ENCODE measurements around the gene ELP2.

Gene ELP2

DNA sequence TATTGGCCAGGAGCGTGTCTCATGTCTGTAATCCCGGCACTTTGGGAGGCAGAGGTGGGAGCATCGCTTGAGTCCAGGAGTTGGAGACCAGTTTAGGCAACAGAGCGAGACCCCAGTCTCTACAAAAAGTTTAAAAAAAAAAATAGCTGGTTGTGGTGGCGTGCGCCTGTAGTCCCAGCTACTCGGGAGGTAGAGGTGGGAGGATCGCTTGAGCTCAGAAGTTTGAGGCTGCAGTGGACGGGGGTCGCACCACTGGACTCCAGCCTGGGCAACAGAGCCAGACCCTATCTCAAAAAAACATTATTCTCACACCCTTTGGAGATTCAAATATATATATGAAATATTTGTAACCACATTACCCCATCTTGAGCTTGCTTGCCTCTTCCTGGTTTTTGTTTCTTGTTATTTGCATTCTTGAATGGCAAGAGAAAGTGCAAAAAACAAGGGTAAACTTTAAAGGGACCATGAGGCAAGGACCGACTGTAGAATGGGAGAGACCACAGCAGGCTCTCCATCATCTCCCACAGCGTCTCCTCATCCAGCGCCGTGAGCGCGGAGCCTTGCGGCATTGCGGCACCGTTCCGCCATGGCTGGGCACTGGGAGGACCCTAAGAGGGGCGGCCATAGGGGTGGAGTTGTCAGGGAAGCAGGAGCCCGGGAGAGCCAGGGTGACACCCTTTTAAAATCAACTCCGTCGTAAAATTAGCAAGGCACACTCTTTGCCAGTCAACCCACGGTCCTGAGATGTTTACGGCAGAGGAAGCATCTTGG, 1.4 kb downstream of the ELP2 start:
- H3K27ac ChIP-seq = no peak overlapping the region
- no peaks in the 10 kb centered on the region for H3K36me3 ChIP-seq
- no peaks in the 10 kb centered on the region for H3K27me3 ChIP-seq
- no peak overlapping the region for H3K4me3 ChIP-seq (ENCODE audit: low read depth in 1 of 2, low read length in 1 of 2)
- H3K9me3 ChIP-seq = no peaks in the 10 kb centered on the region
- H3K4me1 ChIP-seq (ENCODE audit: control insufficient read depth in 1 of 2, insufficient read depth in 1 of 2, low read depth in 1 of 2, low read length in 1 of 2) = peaks cover 20 to 24% of the 10 kb centered on the region in 2 experiments
- TF ChIP-seq, protein P1, sequence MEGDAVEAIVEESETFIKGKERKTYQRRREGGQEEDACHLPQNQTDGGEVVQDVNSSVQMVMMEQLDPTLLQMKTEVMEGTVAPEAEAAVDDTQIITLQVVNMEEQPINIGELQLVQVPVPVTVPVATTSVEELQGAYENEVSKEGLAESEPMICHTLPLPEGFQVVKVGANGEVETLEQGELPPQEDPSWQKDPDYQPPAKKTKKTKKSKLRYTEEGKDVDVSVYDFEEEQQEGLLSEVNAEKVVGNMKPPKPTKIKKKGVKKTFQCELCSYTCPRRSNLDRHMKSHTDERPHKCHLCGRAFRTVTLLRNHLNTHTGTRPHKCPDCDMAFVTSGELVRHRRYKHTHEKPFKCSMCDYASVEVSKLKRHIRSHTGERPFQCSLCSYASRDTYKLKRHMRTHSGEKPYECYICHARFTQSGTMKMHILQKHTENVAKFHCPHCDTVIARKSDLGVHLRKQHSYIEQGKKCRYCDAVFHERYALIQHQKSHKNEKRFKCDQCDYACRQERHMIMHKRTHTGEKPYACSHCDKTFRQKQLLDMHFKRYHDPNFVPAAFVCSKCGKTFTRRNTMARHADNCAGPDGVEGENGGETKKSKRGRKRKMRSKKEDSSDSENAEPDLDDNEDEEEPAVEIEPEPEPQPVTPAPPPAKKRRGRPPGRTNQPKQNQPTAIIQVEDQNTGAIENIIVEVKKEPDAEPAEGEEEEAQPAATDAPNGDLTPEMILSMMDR (IDR thresholded peaks at IDR 0.05) = no peak

- H3K9me3 ChIP-seq = no peaks in the 10 kb centered on the region
- H3K4me3 ChIP-seq (ENCODE audit: low read depth in 1 of 2, low read length in 1 of 2) = no peak overlapping the region
- H3K27ac ChIP-seq = no peak overlapping the region
- TF ChIP-seq, protein P1 (IDR thresholded peaks at IDR 0.05) = no peak
- peaks cover 20 to 24% of the 10 kb centered on the region in 2 experiments for H3K4me1 ChIP-seq (ENCODE audit: control insufficient read depth in 1 of 2, insufficient read depth in 1 of 2, low read depth in 1 of 2, low read length in 1 of 2)
- no peaks in the 10 kb centered on the region for H3K27me3 ChIP-seq
- H3K36me3 ChIP-seq = no peaks in the 10 kb centered on the region
These were observed 2.2 kb downstream of the ELP2 start for GRCh38 chr18:36131692-36132483.

GRCh38 chr18:36132756-36133155, 3.1 kb downstream of the ELP2 start:
- Histone ChIP-seq H3K27ac (no peak overlapping the region), H3K9me3 (no peaks in the 10 kb centered on the region), H3K4me1 (ENCODE audit: control insufficient read depth in 1 of 2, insufficient read depth in 1 of 2, low read depth in 1 of 2, low read length in 1 of 2) (peaks cover 20 to 24% of the 10 kb centered on the region in 2 experiments), H3K36me3 (peaks cover 5% of the 10 kb centered on the region), H3K4me3 (ENCODE audit: low read depth in 1 of 2, low read length in 1 of 2) (no peak overlapping the region), H3K27me3 (no peaks in the 10 kb centered on the region)
- TF ChIP-seq, protein P1 (IDR thresholded peaks at IDR 0.05) = no peak

DNA sequence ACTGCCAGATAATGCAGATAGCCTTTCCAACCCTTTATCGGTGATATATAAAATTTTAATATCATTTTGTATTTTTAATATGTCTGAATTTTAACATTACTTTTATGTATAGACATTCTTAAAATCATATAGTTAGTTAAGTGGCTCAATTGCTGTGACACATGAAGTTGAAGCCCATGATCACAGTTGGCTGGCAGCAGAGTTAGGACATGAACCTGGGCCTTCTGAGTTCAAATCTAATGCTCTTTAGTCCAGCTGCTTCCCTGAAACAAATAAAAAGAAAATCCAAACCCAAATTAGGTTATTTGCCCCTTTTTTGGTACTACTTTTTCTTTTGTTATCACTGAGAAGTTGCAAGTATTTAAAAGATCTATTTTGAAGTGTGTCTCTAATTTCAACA, 5.6 kb downstream of the ELP2 start:
- Histone ChIP-seq H3K27ac (no peak overlapping the region), H3K4me1 (ENCODE audit: control insufficient read depth in 1 of 2, insufficient read depth in 1 of 2, low read depth in 1 of 2, low read length in 1 of 2) (peaks cover 6 to 7% of the 10 kb centered on the region in 2 experiments), H3K27me3 (no peaks in the 10 kb centered on the region), H3K4me3 (ENCODE audit: low read depth in 1 of 2, low read length in 1 of 2) (no peak overlapping the region), H3K9me3 (no peaks in the 10 kb centered on the region), H3K36me3 (peaks cover 17% of the 10 kb centered on the region)
- TF ChIP-seq, protein P1 (IDR thresholded peaks at IDR 0.05) = no peak

- no peak overlapping the region for H3K4me3 ChIP-seq (ENCODE audit: low read depth in 1 of 2, low read length in 1 of 2)
- no peaks in the 10 kb centered on the region for H3K27me3 ChIP-seq
- H3K27ac ChIP-seq = no peak overlapping the region
- H3K9me3 ChIP-seq = no peaks in the 10 kb centered on the region
- peaks cover 26% of the 10 kb centered on the region for H3K36me3 ChIP-seq
- H3K4me1 ChIP-seq (ENCODE audit: control insufficient read depth in 1 of 2, insufficient read depth in 1 of 2, low read depth in 1 of 2, low read length in 1 of 2) = no peaks in the 10 kb centered on the region
- TF ChIP-seq, protein P1 (IDR thresholded peaks at IDR 0.05) = no peak
These were observed 9.5 kb downstream of the ELP2 start for GRCh38 chr18:36139245-36139644.

Measured in neutrophil (primary cell).